Upper lobe of left lung (tissue), 4 donors: Measurements from ENCODE around the gene NAA16.
A peak's percentile ranks its signal among the peaks of the same experiment; 100 is the strongest.

Source experiments
- EP300 ChIP-seq, 4 donors: sonication (generic); formaldehyde crosslinking; IDR thresholded peaks; one replicate each; pipeline ENCODE4 v1.5.1; 2017; ENCODE audit warnings: antibody characterized with exemption in 4 of 4, control low read depth in 2 of 4
- POLR2A ChIP-seq, 4 donors: fragments of 450-650 bp; IDR thresholded peaks; one replicate each; pipeline ENCODE4 v1.5.1; 2016 to 2017; ENCODE audit warnings: antibody characterized with exemption in 4 of 4, mild to moderate bottlenecking in 2 of 4
- TF ChIP-seq, protein P1 (sequence below), 6 experiments: fragments of 450-650 bp in 4 of 6; fragments of 200-600 bp in 2 of 6; sonication (generic) in 2 of 6; IDR thresholded peaks; one replicate each; pipeline ENCODE4 v1.5.1; 2016 to 2019; ENCODE audit warnings: antibody characterized with exemption in 6 of 6

DNA sequence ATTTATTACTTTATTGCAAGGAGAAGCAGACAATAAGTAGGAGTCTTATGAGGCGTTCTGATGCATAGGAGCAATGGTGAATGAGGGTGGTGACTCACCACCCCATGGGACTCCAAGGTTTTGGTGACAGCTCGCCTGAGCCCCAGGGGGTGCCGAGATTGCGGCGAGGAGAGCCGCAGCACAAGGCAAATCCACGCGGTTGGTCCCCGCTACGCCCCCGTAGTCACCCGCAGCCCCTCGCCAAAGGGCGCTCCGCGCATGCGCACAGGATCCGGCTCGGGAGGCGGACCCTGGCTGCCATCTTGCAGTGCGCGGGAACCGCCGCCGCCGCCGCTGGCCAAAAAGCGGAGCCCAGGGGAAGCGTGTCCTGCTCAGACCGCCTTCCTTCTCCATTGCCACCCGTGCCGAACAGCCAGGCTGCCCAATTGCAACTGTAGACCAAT is at the start of gene NAA16:
- TF ChIP-seq, protein P1, sequence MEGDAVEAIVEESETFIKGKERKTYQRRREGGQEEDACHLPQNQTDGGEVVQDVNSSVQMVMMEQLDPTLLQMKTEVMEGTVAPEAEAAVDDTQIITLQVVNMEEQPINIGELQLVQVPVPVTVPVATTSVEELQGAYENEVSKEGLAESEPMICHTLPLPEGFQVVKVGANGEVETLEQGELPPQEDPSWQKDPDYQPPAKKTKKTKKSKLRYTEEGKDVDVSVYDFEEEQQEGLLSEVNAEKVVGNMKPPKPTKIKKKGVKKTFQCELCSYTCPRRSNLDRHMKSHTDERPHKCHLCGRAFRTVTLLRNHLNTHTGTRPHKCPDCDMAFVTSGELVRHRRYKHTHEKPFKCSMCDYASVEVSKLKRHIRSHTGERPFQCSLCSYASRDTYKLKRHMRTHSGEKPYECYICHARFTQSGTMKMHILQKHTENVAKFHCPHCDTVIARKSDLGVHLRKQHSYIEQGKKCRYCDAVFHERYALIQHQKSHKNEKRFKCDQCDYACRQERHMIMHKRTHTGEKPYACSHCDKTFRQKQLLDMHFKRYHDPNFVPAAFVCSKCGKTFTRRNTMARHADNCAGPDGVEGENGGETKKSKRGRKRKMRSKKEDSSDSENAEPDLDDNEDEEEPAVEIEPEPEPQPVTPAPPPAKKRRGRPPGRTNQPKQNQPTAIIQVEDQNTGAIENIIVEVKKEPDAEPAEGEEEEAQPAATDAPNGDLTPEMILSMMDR (IDR thresholded peaks at IDR 0.05) = peak in 1 of 6 experiments; percentile 52
- TF ChIP-seq EP300 (IDR thresholded peaks at IDR 0.05) (no peak), POLR2A (IDR thresholded peaks at IDR 0.05) (peak in 3 of 4 donors; percentile 62 to 91 (median 82))
